Measurements from ENCODE around the gene CRISPLD2.

Gene CRISPLD2

DNA sequence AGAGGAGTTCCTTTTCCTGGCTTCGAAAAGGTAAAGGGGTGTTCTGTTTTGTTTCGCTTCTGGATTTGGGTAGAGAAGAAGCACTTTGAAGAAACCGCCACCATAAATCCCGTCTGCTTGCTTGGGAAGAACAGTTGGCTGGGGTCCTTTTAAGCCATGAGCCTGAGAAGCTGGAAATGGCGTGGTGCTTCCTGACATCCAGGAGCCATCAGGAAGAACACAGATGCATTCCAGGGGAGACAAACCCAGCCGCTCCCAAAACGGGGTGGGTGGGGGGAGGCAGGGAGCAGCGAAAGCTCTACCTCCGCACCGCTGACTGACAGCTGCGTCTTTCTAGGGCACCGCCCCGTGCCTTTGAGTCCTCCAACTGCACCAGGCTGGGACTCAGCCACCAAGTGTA, 99.9 kb downstream of the CRISPLD2 start:
- POLR2A ChIA-PET, result no interaction called here
- no peak for TF ChIP-seq NFRKB (IDR thresholded peaks at IDR 0.05)
- no peak for TF ChIP-seq BHLHE40 (IDR thresholded peaks at IDR 0.05; ENCODE audit: borderline replicate concordance)
- no peak for TF ChIP-seq HDGF (IDR thresholded peaks at IDR 0.05; ENCODE audit: borderline replicate concordance)
- no peak for TF ChIP-seq L3MBTL2 (conservative IDR thresholded peaks at IDR 0.05)
- TF ChIP-seq FOXK2 (IDR thresholded peaks at IDR 0.05), result no peak
- DNase-seq (ENCODE audit: extremely low spot score), result no peak
- CTCF ChIA-PET, result interaction anchor here (1.3 kb wide), 1 partner anchor 33 kb away, joined by 3 read pairs; no protein-coding TSS in a partner anchor

- no peak for DNase-seq (ENCODE audit: extremely low spot score)
- CTCF ChIA-PET, result interaction anchor here (1.3 kb wide), 1 partner anchor 32 kb away, joined by 3 read pairs; no protein-coding TSS in a partner anchor
- no peak for TF ChIP-seq LEF1 (IDR thresholded peaks at IDR 0.05; ENCODE audit: borderline replicate concordance)
- no peak for TF ChIP-seq FOXA1 (IDR thresholded peaks at IDR 0.05)
- no peak for TF ChIP-seq NFRKB (IDR thresholded peaks at IDR 0.05)
- TF ChIP-seq PKNOX1 (IDR thresholded peaks at IDR 0.05), result no peak
- no peak for TF ChIP-seq ELF4 (IDR thresholded peaks at IDR 0.05)
- no peak for TF ChIP-seq BHLHE40 (IDR thresholded peaks at IDR 0.05; ENCODE audit: borderline replicate concordance)
- no peak for TF ChIP-seq CTBP1 (IDR thresholded peaks at IDR 0.05; ENCODE audit: borderline replicate concordance)
- no peak for TF ChIP-seq SP1 (IDR thresholded peaks at IDR 0.05)
- POLR2A ChIA-PET, result no interaction called here
Observed at GRCh38 chr16:84920333-84920732, 100.5 kb downstream of the CRISPLD2 start.

GRCh38 chr16:84922351-84923120, 102.8 kb downstream of the CRISPLD2 start:
- DNase-seq (ENCODE audit: extremely low spot score), result no peak
- TF ChIP-seq FOXM1 (IDR thresholded peaks at IDR 0.05; ENCODE audit: borderline replicate concordance) (no peak), BHLHE40 (IDR thresholded peaks at IDR 0.05; ENCODE audit: borderline replicate concordance) (no peak), CTBP1 (IDR thresholded peaks at IDR 0.05; ENCODE audit: borderline replicate concordance) (no peak), ZNF384 (IDR thresholded peaks at IDR 0.05) (no peak), TARDBP (IDR thresholded peaks at IDR 0.05) (no peak), ELF4 (IDR thresholded peaks at IDR 0.05) (no peak), PKNOX1 (IDR thresholded peaks at IDR 0.05) (no peak)
- ChIA-PET POLR2A (no interaction called here), CTCF (interaction anchor here (0.7 kb wide), 1 partner anchor 49 kb away, joined by 3 read pairs; no protein-coding TSS in a partner anchor)

GRCh38 chr16:84924331-84925091, 104.7 kb downstream of the CRISPLD2 start:
- TF ChIP-seq FOXK2 (IDR thresholded peaks at IDR 0.05), result no peak
- no peak for TF ChIP-seq BHLHE40 (IDR thresholded peaks at IDR 0.05; ENCODE audit: borderline replicate concordance)
- no peak for TF ChIP-seq FOXM1 (IDR thresholded peaks at IDR 0.05; ENCODE audit: borderline replicate concordance)
- TF ChIP-seq ARNT (IDR thresholded peaks at IDR 0.05), result no peak
- no peak for TF ChIP-seq SP1 (IDR thresholded peaks at IDR 0.05)
- no peak for TF ChIP-seq ELF4 (IDR thresholded peaks at IDR 0.05)
- no peak for DNase-seq (ENCODE audit: extremely low spot score)
- CTCF ChIA-PET, result interaction anchor here (0.6 to 3.3 kb wide), 7 partner anchors 8 to 106 kb away, joined by 3 to 22 read pairs (median 4); no protein-coding TSS in a partner anchor
- POLR2A ChIA-PET, result no interaction called here

GRCh38 chr16:84925092-84925772, 105.4 kb downstream of the CRISPLD2 start:
- DNase-seq (ENCODE audit: extremely low spot score), result peak; percentile 77
- TF ChIP-seq L3MBTL2 (conservative IDR thresholded peaks at IDR 0.05) (no peak), ARNT (IDR thresholded peaks at IDR 0.05) (no peak), ZNF384 (IDR thresholded peaks at IDR 0.05) (no peak), SUZ12 (IDR thresholded peaks at IDR 0.05) (no peak), FOXM1 (IDR thresholded peaks at IDR 0.05; ENCODE audit: borderline replicate concordance) (no peak), BHLHE40 (IDR thresholded peaks at IDR 0.05; ENCODE audit: borderline replicate concordance) (no peak), TARDBP (IDR thresholded peaks at IDR 0.05) (no peak), FOXK2 (IDR thresholded peaks at IDR 0.05) (no peak), PKNOX1 (IDR thresholded peaks at IDR 0.05) (no peak), CTBP1 (IDR thresholded peaks at IDR 0.05; ENCODE audit: borderline replicate concordance) (no peak), LEF1 (IDR thresholded peaks at IDR 0.05; ENCODE audit: borderline replicate concordance) (no peak), FOXA1 (IDR thresholded peaks at IDR 0.05) (no peak), NFRKB (IDR thresholded peaks at IDR 0.05) (no peak)
- ChIA-PET POLR2A (no interaction called here), CTCF (interaction anchor here (0.6 to 3.3 kb wide), 9 partner anchors 9 to 172 kb away, joined by 3 to 22 read pairs (median 4); no protein-coding TSS in a partner anchor)
